Osteocyte (in vitro differentiated cells): Measurements from ENCODE around the gene LRRK1. TPM values are rescaled to one million over a fixed set of nuclear protein-coding genes. Genes with fewer than 3 reads are reported as not detected.

Source experiments
- DNase-seq: peaks from one replicate; pipeline ENCODE4 v3.0.0; 2021; ENCODE audit warnings: mixed read lengths; ENCODE audit not compliant: unreplicated experiment; ENCODE audit errors: extremely low spot score
- H3K27ac Mint-ChIP-seq: one replicate; pipeline ENCODE4 v1.8.0; 2021; ENCODE audit warnings: mild to moderate bottlenecking, mixed read lengths; ENCODE audit not compliant: unreplicated experiment
- H3K27me3 Mint-ChIP-seq: one replicate; pipeline ENCODE4 v1.8.0; 2021; ENCODE audit warnings: mixed read lengths; ENCODE audit not compliant: unreplicated experiment
- H3K36me3 Mint-ChIP-seq: one replicate; pipeline ENCODE4 v1.8.0; 2021; ENCODE audit warnings: mixed read lengths; ENCODE audit not compliant: unreplicated experiment
- H3K4me1 Mint-ChIP-seq: one replicate; pipeline ENCODE4 v1.8.0; 2021; ENCODE audit warnings: mixed read lengths; ENCODE audit not compliant: unreplicated experiment
- H3K4me3 Mint-ChIP-seq: one replicate; pipeline ENCODE4 v1.8.0; 2021; ENCODE audit warnings: mild to moderate bottlenecking, moderate library complexity, mixed read lengths; ENCODE audit not compliant: unreplicated experiment
- H3K9me3 Mint-ChIP-seq: one replicate; pipeline ENCODE4 v1.8.0; 2021; ENCODE audit warnings: mixed read lengths; ENCODE audit not compliant: unreplicated experiment
- total RNA-seq: library from RNA; stranded (reverse); gene quantifications from 2 replicates; pipeline ENCODE4 v1.2.1, GENCODE V29; 2021
- TF ChIP-seq, protein P1 (sequence below): fragments of 200-600 bp; sonication (generic); IDR thresholded peaks from 2 replicates; pipeline ENCODE4 v1.5.0; 2021; ENCODE audit warnings: antibody characterized with exemption, mild to moderate bottlenecking, moderate library complexity

LRRK1 gene
- total RNA-seq, 1 donor from 2014 or later, result 10.8 TPM

DNA sequence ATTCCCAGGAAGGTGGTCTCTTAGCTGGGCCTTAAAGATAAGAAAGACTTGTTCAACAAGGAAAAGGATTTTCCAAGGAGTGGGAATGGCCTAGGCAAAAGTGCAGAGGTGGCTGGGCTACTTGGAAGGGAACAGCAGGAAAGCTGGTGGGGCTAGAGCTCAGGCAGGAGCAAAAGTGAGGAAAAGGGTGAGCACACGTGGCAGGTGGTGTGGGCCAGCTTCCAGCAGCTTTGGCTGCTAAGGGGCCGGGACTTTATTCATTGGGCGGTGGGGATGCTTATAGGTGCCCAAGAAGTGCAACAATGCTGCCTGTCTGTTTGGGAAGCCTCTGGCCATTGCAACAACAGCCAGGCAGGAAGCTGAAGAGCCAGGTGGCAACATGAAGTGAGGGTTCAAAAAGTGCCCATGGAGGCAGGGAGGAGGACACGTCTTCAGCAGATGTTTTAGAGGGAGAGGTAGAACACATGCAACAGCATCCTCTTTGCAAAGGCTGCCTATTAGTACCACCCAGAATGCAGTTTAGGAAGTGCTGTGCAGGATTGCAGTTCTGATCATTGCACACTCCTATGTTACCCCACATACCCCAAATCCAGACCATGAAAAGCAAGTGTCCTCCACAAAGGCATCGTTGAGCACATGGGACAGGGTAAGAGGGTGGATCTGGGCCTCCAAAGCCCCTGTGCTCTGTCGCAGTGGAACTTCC, 25.7 kb upstream of the LRRK1 start:
- no peak overlapping the region for H3K4me3 Mint-ChIP-seq
- no peaks in the 10 kb centered on the region for H3K9me3 Mint-ChIP-seq
- no peak overlapping the region for H3K27ac Mint-ChIP-seq
- H3K27me3 Mint-ChIP-seq, result no peaks in the 10 kb centered on the region
- peaks cover 18% of the 10 kb centered on the region for H3K4me1 Mint-ChIP-seq
- TF ChIP-seq, protein P1, sequence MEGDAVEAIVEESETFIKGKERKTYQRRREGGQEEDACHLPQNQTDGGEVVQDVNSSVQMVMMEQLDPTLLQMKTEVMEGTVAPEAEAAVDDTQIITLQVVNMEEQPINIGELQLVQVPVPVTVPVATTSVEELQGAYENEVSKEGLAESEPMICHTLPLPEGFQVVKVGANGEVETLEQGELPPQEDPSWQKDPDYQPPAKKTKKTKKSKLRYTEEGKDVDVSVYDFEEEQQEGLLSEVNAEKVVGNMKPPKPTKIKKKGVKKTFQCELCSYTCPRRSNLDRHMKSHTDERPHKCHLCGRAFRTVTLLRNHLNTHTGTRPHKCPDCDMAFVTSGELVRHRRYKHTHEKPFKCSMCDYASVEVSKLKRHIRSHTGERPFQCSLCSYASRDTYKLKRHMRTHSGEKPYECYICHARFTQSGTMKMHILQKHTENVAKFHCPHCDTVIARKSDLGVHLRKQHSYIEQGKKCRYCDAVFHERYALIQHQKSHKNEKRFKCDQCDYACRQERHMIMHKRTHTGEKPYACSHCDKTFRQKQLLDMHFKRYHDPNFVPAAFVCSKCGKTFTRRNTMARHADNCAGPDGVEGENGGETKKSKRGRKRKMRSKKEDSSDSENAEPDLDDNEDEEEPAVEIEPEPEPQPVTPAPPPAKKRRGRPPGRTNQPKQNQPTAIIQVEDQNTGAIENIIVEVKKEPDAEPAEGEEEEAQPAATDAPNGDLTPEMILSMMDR, result no peak
- DNase-seq, result no peak
- no peaks in the 10 kb centered on the region for H3K36me3 Mint-ChIP-seq

- H3K4me1 Mint-ChIP-seq, result peaks cover 18% of the 10 kb centered on the region
- no peak overlapping the region for H3K4me3 Mint-ChIP-seq
- H3K9me3 Mint-ChIP-seq, result no peaks in the 10 kb centered on the region
- H3K27ac Mint-ChIP-seq, result no peak overlapping the region
- TF ChIP-seq, protein P1, result no peak
- H3K36me3 Mint-ChIP-seq, result no peaks in the 10 kb centered on the region
- H3K27me3 Mint-ChIP-seq, result no peaks in the 10 kb centered on the region
- no peak for DNase-seq
Observed at GRCh38 chr15:100893964-100894295, 25.2 kb upstream of the LRRK1 start.

GRCh38 chr15:100895721-100896120, 23.4 kb upstream of the LRRK1 start:
- no peak overlapping the region for H3K27ac Mint-ChIP-seq
- peaks cover 10% of the 10 kb centered on the region for H3K4me1 Mint-ChIP-seq

DNA sequence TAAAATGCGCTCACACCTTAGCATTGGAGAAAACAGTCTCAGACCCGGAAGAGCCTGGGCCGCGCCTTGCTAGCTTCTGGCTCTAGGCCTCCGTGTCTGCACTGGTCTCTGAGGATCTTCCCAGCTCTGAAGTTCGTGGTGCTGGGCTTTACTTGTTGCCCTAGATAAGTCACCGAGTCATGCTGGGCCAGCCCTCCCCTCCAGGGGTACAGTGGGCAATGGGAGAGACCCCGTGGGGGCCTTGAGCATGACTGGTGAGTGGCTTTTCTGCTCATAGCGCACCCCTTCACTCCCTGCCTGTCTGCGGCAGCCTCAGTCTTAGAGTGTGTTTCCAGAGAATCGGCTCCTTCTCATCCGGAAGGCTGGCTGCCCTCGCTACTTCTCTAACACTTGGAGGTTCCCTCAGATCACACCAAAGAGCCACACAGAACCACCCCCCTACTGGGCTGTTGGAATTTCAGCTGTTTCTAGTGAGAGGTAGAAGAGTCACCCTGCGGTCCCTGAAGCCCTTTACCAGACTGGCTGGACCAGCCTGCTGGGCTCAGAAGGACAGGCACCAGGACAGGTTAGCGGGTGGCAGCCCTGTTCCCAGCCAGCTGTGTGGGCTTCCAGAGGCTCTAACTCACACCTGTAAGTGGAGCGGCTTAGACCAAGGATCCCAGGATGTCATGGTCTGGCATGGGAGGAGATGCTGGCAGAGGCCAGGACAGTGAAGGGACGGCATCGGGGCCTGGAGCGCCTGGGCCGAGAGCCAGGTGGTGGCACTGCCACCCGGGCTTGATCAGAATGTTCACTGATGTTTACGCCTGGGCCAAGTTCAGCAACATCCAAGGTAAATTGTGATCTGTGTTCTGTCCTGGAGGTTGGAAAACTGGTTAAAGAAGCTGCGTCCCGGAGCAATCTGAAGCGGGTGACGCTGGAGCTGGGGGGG, 21.7 kb upstream of the LRRK1 start:
- DNase-seq, result no peak
- Mint-ChIP-seq H3K27ac (no peak overlapping the region), H3K36me3 (no peaks in the 10 kb centered on the region)

More at GRCh38 chr15:100895721-100896120, 23.4 kb upstream of the LRRK1 start:
- DNase-seq, result no peak
- no peak overlapping the region for H3K4me3 Mint-ChIP-seq
- H3K36me3 Mint-ChIP-seq, result no peaks in the 10 kb centered on the region
- TF ChIP-seq, protein P1, result no peak
- H3K27me3 Mint-ChIP-seq, result no peaks in the 10 kb centered on the region
- no peaks in the 10 kb centered on the region for H3K9me3 Mint-ChIP-seq

GRCh38 chr15:100898152-100898490, 21.0 kb upstream of the LRRK1 start:
- Mint-ChIP-seq H3K4me1 (peaks cover 15% of the 10 kb centered on the region), H3K36me3 (no peaks in the 10 kb centered on the region), H3K27me3 (no peaks in the 10 kb centered on the region), H3K4me3 (no peak overlapping the region), H3K9me3 (no peaks in the 10 kb centered on the region), H3K27ac (no peak overlapping the region)
- DNase-seq, result no peak
- TF ChIP-seq, protein P1, result no peak

More for the DNA sequence above, 21.7 kb upstream of the LRRK1 start:
- Mint-ChIP-seq H3K4me3 (no peak overlapping the region), H3K4me1 (peaks cover 9% of the 10 kb centered on the region), H3K27me3 (no peaks in the 10 kb centered on the region), H3K9me3 (no peaks in the 10 kb centered on the region)
- TF ChIP-seq, protein P1, result no peak
